ENCODE data around the gene RNF13.
"Not testable (repeated sequence)": the region's sequence is repeated elsewhere in the genome, so short reads cannot be mapped to it uniquely, and the experiment has no call there.

RNF13 gene

GRCh38 chr3:149971403-149972075, 158.5 kb downstream of the RNF13 start:
- peak overlapping the region; percentile 85 for H3K4me3 ChIP-seq (ENCODE audit: low read depth, low read length)
- no peak for TF ChIP-seq CTCF (IDR thresholded peaks at IDR 0.05; ENCODE audit: low read depth, low read length)

GRCh38 chr3:149975919-149976318, 162.9 kb downstream of the RNF13 start:
- no peak overlapping the region for H3K4me3 ChIP-seq (ENCODE audit: low read depth, low read length)
- TF ChIP-seq CTCF (IDR thresholded peaks at IDR 0.05; ENCODE audit: low read depth, low read length): no peak

- TF ChIP-seq CTCF (IDR thresholded peaks at IDR 0.05; ENCODE audit: low read depth, low read length): no peak
- H3K4me3 ChIP-seq (ENCODE audit: low read depth, low read length): no peak overlapping the region
These were observed 164.4 kb downstream of the RNF13 start for GRCh38 chr3:149977386-149977785.

GRCh38 chr3:149981979-149982378, 169.0 kb downstream of the RNF13 start:
- H3K4me3 ChIP-seq (ENCODE audit: low read depth, low read length): not testable (repeated sequence)

GRCh38 chr3:149983053-149983452, 170.0 kb downstream of the RNF13 start:
- H3K4me3 ChIP-seq (ENCODE audit: low read depth, low read length): not testable (repeated sequence)

- TF ChIP-seq CTCF (IDR thresholded peaks at IDR 0.05; ENCODE audit: low read depth, low read length): no peak
- H3K4me3 ChIP-seq (ENCODE audit: low read depth, low read length): no peak overlapping the region
These were observed 170.6 kb downstream of the RNF13 start for GRCh38 chr3:149983628-149984027.

GRCh38 chr3:149989307-149989706, 176.3 kb downstream of the RNF13 start:
- TF ChIP-seq CTCF (IDR thresholded peaks at IDR 0.05; ENCODE audit: low read depth, low read length): no peak
- no peak overlapping the region for H3K4me3 ChIP-seq (ENCODE audit: low read depth, low read length)

GRCh38 chr3:149990423-149990948, 177.5 kb downstream of the RNF13 start:
- no peak overlapping the region for H3K4me3 ChIP-seq (ENCODE audit: low read depth, low read length)
- TF ChIP-seq CTCF (IDR thresholded peaks at IDR 0.05; ENCODE audit: low read depth, low read length): no peak
